ENCODE results near the gene NLGN4Y. TPM values are rescaled to one million over a fixed set of nuclear protein-coding genes. Genes with fewer than 3 reads are reported as not detected.

Gene NLGN4Y
- total RNA-seq, 1 experiment from 2014 or later = 48.4 TPM

GRCh38 chrY:14631676-14632075, 107.3 kb downstream of the NLGN4Y start (continued):
- TF ChIP-seq, protein P1, sequence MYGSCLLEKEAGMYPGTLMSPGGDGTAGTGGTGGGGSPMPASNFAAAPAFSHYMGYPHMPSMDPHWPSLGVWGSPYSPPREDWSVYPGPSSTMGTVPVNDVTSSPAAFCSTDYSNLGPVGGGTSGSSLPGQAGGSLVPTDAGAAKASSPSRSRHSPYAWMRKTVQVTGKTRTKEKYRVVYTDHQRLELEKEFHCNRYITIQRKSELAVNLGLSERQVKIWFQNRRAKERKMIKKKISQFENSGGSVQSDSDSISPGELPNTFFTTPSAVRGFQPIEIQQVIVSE (CRISPR knock-in tag; IDR thresholded peaks at IDR 0.05; ENCODE audit: borderline replicate concordance) = no peak
- TF ChIP-seq TEAD4 (CRISPR knock-in tag; IDR thresholded peaks at IDR 0.05) (no peak), NR1H2 (CRISPR knock-in tag; IDR thresholded peaks at IDR 0.05) (no peak), ZNF532 (CRISPR knock-in tag; IDR thresholded peaks at IDR 0.05; ENCODE audit: borderline replicate concordance) (no peak)

- H3K4me1 Mint-ChIP-seq = peaks cover 3% of the 10 kb centered on the region
- no peak for DNase-seq (ENCODE audit: low spot score)
- H3K4me3 Mint-ChIP-seq = no peak overlapping the region
- ATAC-seq = no peak
- CTCF ChIA-PET = no interaction called here
- peaks cover 5% of the 10 kb centered on the region; the same call in 1 of the 2 replicates for H3K36me3 Mint-ChIP-seq
- no peak overlapping the region for H3K27ac Mint-ChIP-seq
- H3K27me3 Mint-ChIP-seq (ENCODE audit: low read depth) = no peaks in the 10 kb centered on the region
- H3K9me3 Mint-ChIP-seq = no peaks in the 10 kb centered on the region
- no peak for TF ChIP-seq OVOL2 (CRISPR knock-in tag; IDR thresholded peaks at IDR 0.05; ENCODE audit: borderline replicate concordance)
- TF ChIP-seq ZNF232 (CRISPR knock-in tag; IDR thresholded peaks at IDR 0.05) = no peak
- TF ChIP-seq SMAD3 (CRISPR knock-in tag; IDR thresholded peaks at IDR 0.05; ENCODE audit: borderline replicate concordance) = no peak
- TF ChIP-seq PRRX2 (CRISPR knock-in tag; IDR thresholded peaks at IDR 0.05) = no peak
- no peak for TF ChIP-seq NFE2L1 (CRISPR knock-in tag; IDR thresholded peaks at IDR 0.05)
- no peak for TF ChIP-seq E2F4 (CRISPR knock-in tag; IDR thresholded peaks at IDR 0.05; ENCODE audit: borderline replicate concordance, low read depth)
- no peak for TF ChIP-seq IRF2 (CRISPR knock-in tag; IDR thresholded peaks at IDR 0.05; ENCODE audit: borderline replicate concordance, low read depth)
- POLR2A ChIA-PET = no interaction called here
Observed at GRCh38 chrY:14633718-14634117, 109.4 kb downstream of the NLGN4Y start.

GRCh38 chrY:14634954-14635353, 110.6 kb downstream of the NLGN4Y start:
- ChIA-PET CTCF (no interaction called here), POLR2A (no interaction called here)
- no peak overlapping the region for H3K27ac Mint-ChIP-seq
- peaks cover 3% of the 10 kb centered on the region for H3K4me1 Mint-ChIP-seq
- H3K9me3 Mint-ChIP-seq = no peaks in the 10 kb centered on the region
- H3K4me3 Mint-ChIP-seq = no peak overlapping the region
- H3K27me3 Mint-ChIP-seq (ENCODE audit: low read depth) = no peaks in the 10 kb centered on the region
- DNase-seq (ENCODE audit: low spot score) (no peak), ATAC-seq (no peak)
- peaks cover 7% of the 10 kb centered on the region; the same call in 1 of the 2 replicates for H3K36me3 Mint-ChIP-seq
- TF ChIP-seq ZNF532 (CRISPR knock-in tag; IDR thresholded peaks at IDR 0.05; ENCODE audit: borderline replicate concordance) (no peak), TEAD1 (CRISPR knock-in tag; IDR thresholded peaks at IDR 0.05) (no peak), JUN (CRISPR knock-in tag; IDR thresholded peaks at IDR 0.05) (no peak), TCF7 (CRISPR knock-in tag; IDR thresholded peaks at IDR 0.05; ENCODE audit: low read depth) (no peak), ETV6 (CRISPR knock-in tag; IDR thresholded peaks at IDR 0.05) (no peak), NR3C1 (CRISPR knock-in tag; conservative IDR thresholded peaks at IDR 0.05; ENCODE audit: low read depth) (no peak), NFATC4 (CRISPR knock-in tag; IDR thresholded peaks at IDR 0.05) (no peak), ATF1 (CRISPR knock-in tag; IDR thresholded peaks at IDR 0.05) (no peak), ERG (CRISPR knock-in tag; IDR thresholded peaks at IDR 0.05) (no peak), PREB (CRISPR knock-in tag; IDR thresholded peaks at IDR 0.05; ENCODE audit: borderline replicate concordance) (no peak)
